Neuronal stem cell (in vitro differentiated cells): ENCODE results near the gene DEFB123. TPM values are rescaled to one million over a fixed set of nuclear protein-coding genes. Genes with fewer than 3 reads are reported as not detected.

Source experiments
- DNase-seq: peaks from one replicate; pipeline ENCODE4 v3.0.0-alpha.2; 2013; ENCODE audit warnings: low spot score
- H2AFZ ChIP-seq: one replicate; pipeline ENCODE4 v1.6.1; 2013; ENCODE audit warnings: mild to moderate bottlenecking, low read length, inconsistent platforms
- H2AK5ac ChIP-seq: 2 replicates; pipeline ENCODE4 v1.6.1; 2013; ENCODE audit warnings: low read depth, mild to moderate bottlenecking, inconsistent platforms, low read length, moderate library complexity, mixed read lengths
- H2BK120ac ChIP-seq: 2 replicates; pipeline ENCODE4 v1.6.1; 2013; ENCODE audit warnings: low read depth, mild to moderate bottlenecking, inconsistent platforms, low read length, moderate library complexity, mixed read lengths
- H2BK12ac ChIP-seq: one replicate; pipeline ENCODE4 v1.6.1; 2013; ENCODE audit warnings: low read length, inconsistent platforms
- H2BK15ac ChIP-seq: 2 replicates; pipeline ENCODE4 v1.6.1; 2013; ENCODE audit warnings: mild to moderate bottlenecking, low read length, inconsistent platforms, mixed read lengths
- H2BK5ac ChIP-seq: one replicate; pipeline ENCODE4 v1.6.1; 2013; ENCODE audit warnings: inconsistent platforms, mild to moderate bottlenecking, low read length, moderate library complexity
- H3K14ac ChIP-seq: one replicate; pipeline ENCODE4 v1.6.1; 2013; ENCODE audit warnings: low read length, inconsistent platforms
- H3K18ac ChIP-seq: 2 replicates; pipeline ENCODE4 v1.6.1; 2013; ENCODE audit warnings: low read length, inconsistent platforms
- H3K23ac ChIP-seq: 2 replicates; pipeline ENCODE4 v1.6.1; 2013; ENCODE audit warnings: low read depth, mild to moderate bottlenecking, mixed read lengths, low read length, inconsistent platforms; ENCODE audit not compliant: poor library complexity
- H3K27ac ChIP-seq: replicated peaks from 3 replicates; pipeline ENCODE4 v1.5.1; 2013; ENCODE audit warnings: low read length, inconsistent platforms
- H3K27me3 ChIP-seq, 3 experiments: 2 replicates each; pipeline ENCODE4 v1.6.1; 2013; ENCODE audit warnings: low read length in 3 of 3, mild to moderate bottlenecking in 2 of 3, inconsistent platforms in 1 of 3, low read depth in 1 of 3, mixed read lengths in 1 of 3, moderate library complexity in 1 of 3; ENCODE audit not compliant: control insufficient read depth in 3 of 3, insufficient read depth in 3 of 3
- H3K36me3 ChIP-seq, 2 donors: replicated peaks in 1 of 2; 2 replicates each; pipeline ENCODE4 v1.6.1; 2013; ENCODE audit warnings: low read length in 2 of 2; ENCODE audit not compliant: control insufficient read depth in 2 of 2, insufficient read depth in 2 of 2
- H3K4ac ChIP-seq: 2 replicates; pipeline ENCODE4 v1.6.1; 2013; ENCODE audit warnings: inconsistent platforms, mild to moderate bottlenecking, low read length, moderate library complexity
- H3K4me1 ChIP-seq, 2 donors: 1 replicate in 1 of 2; 2 replicates in 1 of 2; pipeline ENCODE4 v1.6.1; 2013; ENCODE audit warnings: low read length in 2 of 2, low read depth in 1 of 2; ENCODE audit not compliant: control insufficient read depth in 2 of 2, insufficient read depth in 1 of 2
- H3K4me2 ChIP-seq: one replicate; pipeline ENCODE4 v1.6.1; 2013; ENCODE audit warnings: mild to moderate bottlenecking, low read length, inconsistent platforms; ENCODE audit not compliant: insufficient read depth, poor library complexity, severe bottlenecking
- H3K4me3 ChIP-seq, 2 donors: 2 replicates each; pipeline ENCODE4 v1.5.1; 2013; ENCODE audit warnings: low read length in 2 of 2, mild to moderate bottlenecking in 2 of 2, inconsistent platforms in 1 of 2, moderate library complexity in 1 of 2
- H3K79me1 ChIP-seq: one replicate; pipeline ENCODE4 v1.6.1; 2013; ENCODE audit warnings: low read depth, mild to moderate bottlenecking, inconsistent platforms, low read length, moderate library complexity
- H3K9ac ChIP-seq: one replicate; pipeline ENCODE4 v1.6.1; 2013; ENCODE audit warnings: mild to moderate bottlenecking, low read depth, low read length, inconsistent platforms; ENCODE audit not compliant: poor library complexity
- H3K9me3 ChIP-seq, 2 donors: replicated peaks in 1 of 2; 2 replicates each; pipeline versions ENCODE3 to v1.6.1; 2013; ENCODE audit warnings: low read length in 2 of 2, mild to moderate bottlenecking in 2 of 2, inconsistent platforms in 1 of 2, low read depth in 1 of 2, mixed read lengths in 1 of 2, moderate library complexity in 1 of 2; ENCODE audit not compliant: control insufficient read depth in 2 of 2, insufficient read depth in 1 of 2
- H4K8ac ChIP-seq: one replicate; pipeline ENCODE4 v1.6.1; 2013; ENCODE audit warnings: low read depth, mild to moderate bottlenecking, inconsistent platforms, low read length, moderate library complexity
- H4K91ac ChIP-seq: one replicate; pipeline ENCODE4 v1.6.1; 2013; ENCODE audit warnings: low read length, low read depth, mild to moderate bottlenecking, inconsistent platforms; ENCODE audit not compliant: poor library complexity
- WGBS, 2 donors: extraction: QIAGEN DNeasy Blood & Tissue Kit; methylation state at CpG; one replicate each; pipeline ENCODE4 v1.1.7; 2013; ENCODE audit warnings: missing lambda C conversion rate in 2 of 2, mixed read lengths in 1 of 2; ENCODE audit not compliant: insufficient read length in 2 of 2, insufficient replicate concordance in 1 of 2; ENCODE audit errors: extremely low coverage in 2 of 2; 5-methylcytosine and 5-hydroxymethylcytosine counted together
- polyA plus RNA-seq, 2 experiments: library from polyadenylated mRNA; stranded (reverse); fragments of 200-250 nt; gene quantifications; one replicate each; pipeline ENCODE4 v1.2.3, GENCODE V29; 2013

The DEFB123 gene
- polyA plus RNA-seq (2013, experiment 1 of 2), result not detected
- polyA plus RNA-seq (2013, experiment 2 of 2), result not detected

GRCh38 chr20:31440012-31440659 lies at the start of gene DEFB123:
Gene DEFB123 (plus strand): TSS chr20:31440632. CDS start chr20:31440699, 67 bp downstream.
- no peak within 1 kb of the TSS for H3K4me2 ChIP-seq
- no peak within 1 kb of the TSS for H3K4ac ChIP-seq
- peaks cover 0 to 34% of the 10 kb centered on the region in 2 donors for H3K9me3 ChIP-seq
- H3K27me3 ChIP-seq, result peaks cover 0 to 12% (median 0%) of the 10 kb centered on the region in 3 experiments
- no peaks in the 10 kb centered on the region for H3K4me1 ChIP-seq
- no peak within 1 kb of the TSS for H2BK12ac ChIP-seq
- no peak within 1 kb of the TSS for H3K27ac ChIP-seq
- no peak within 1 kb of the TSS for H3K14ac ChIP-seq
- H2AFZ ChIP-seq, result no peak within 1 kb of the TSS
- H3K4me3 ChIP-seq, result peak within 1 kb of the TSS in 1 of 2 donors; percentile 23
- no peak within 1 kb of the TSS for H3K18ac ChIP-seq
- no peak within 1 kb of the TSS for H2BK5ac ChIP-seq
- no peak within 1 kb of the TSS for H4K8ac ChIP-seq
- H3K9ac ChIP-seq, result no peak within 1 kb of the TSS
- H2BK120ac ChIP-seq, result no peak within 1 kb of the TSS
- H3K79me1 ChIP-seq, result no peaks in the 10 kb centered on the region
- H2AK5ac ChIP-seq, result no peak within 1 kb of the TSS
- H3K36me3 ChIP-seq, result no peaks in the 10 kb centered on the region
- no peak within 1 kb of the TSS for H4K91ac ChIP-seq
- H3K23ac ChIP-seq, result no peak within 1 kb of the TSS
- H2BK15ac ChIP-seq, result no peak within 1 kb of the TSS
- no CpG with 5 or more reads among the region's 16 CpGs for WGBS, 2 donors
- no peak for DNase-seq

GRCh38 chr20:31392836-31393235 lies 47.6 kb upstream of the DEFB123 start:
- Histone ChIP-seq H3K9me3 (peaks cover 0 to 33% of the 10 kb centered on the region in 2 donors), H3K18ac (no peak overlapping the region)

GRCh38 chr20:31394900-31395299 lies 45.5 kb upstream of the DEFB123 start:
- Histone ChIP-seq H3K9ac (no peak overlapping the region), H3K79me1 (no peaks in the 10 kb centered on the region), H2AK5ac (no peak overlapping the region), H3K4me3 (no peak overlapping the region), H3K18ac (no peak overlapping the region), H3K4ac (no peak overlapping the region), H3K14ac (no peak overlapping the region), H3K27ac (no peak overlapping the region), H2BK120ac (no peak overlapping the region), H3K23ac (no peak overlapping the region), H2BK5ac (no peak overlapping the region), H3K4me1 (no peaks in the 10 kb centered on the region), H3K36me3 (no peaks in the 10 kb centered on the region), H2BK12ac (no peak overlapping the region), H4K8ac (no peak overlapping the region), H3K4me2 (no peak overlapping the region), H2BK15ac (no peak overlapping the region), H2AFZ (no peak overlapping the region), H3K9me3 (peaks cover 0 to 32% of the 10 kb centered on the region in 2 donors), H4K91ac (no peak overlapping the region), H3K27me3 (no peaks in the 10 kb centered on the region)
- WGBS, 2 donors, result 92% methylated on average over 1 of the region's 3 CpGs; no CpG with 5 or more reads in 1 of the 2 donors
- no peak for DNase-seq

More at GRCh38 chr20:31392836-31393235, 47.6 kb upstream of the DEFB123 start:
- Histone ChIP-seq H2BK12ac (no peak overlapping the region), H3K27ac (no peak overlapping the region), H3K14ac (no peak overlapping the region), H3K79me1 (no peaks in the 10 kb centered on the region), H4K91ac (no peak overlapping the region), H3K4ac (no peak overlapping the region), H2BK120ac (no peak overlapping the region), H3K23ac (no peak overlapping the region), H2AFZ (no peak overlapping the region), H3K9ac (no peak overlapping the region), H3K36me3 (no peaks in the 10 kb centered on the region), H2AK5ac (no peak overlapping the region), H2BK15ac (no peak overlapping the region), H3K4me1 (no peaks in the 10 kb centered on the region), H4K8ac (no peak overlapping the region), H3K4me3 (no peak overlapping the region), H3K4me2 (no peak overlapping the region), H2BK5ac (no peak overlapping the region), H3K27me3 (peaks cover 0 to 4% (median 0%) of the 10 kb centered on the region in 3 experiments)
- no peak for DNase-seq
- WGBS, 2 donors, result no CpG with 5 or more reads among the region's 2 CpGs

- H3K9ac ChIP-seq, result no peak overlapping the region
- no peaks in the 10 kb centered on the region for H3K4me1 ChIP-seq
- H2AFZ ChIP-seq, result no peak overlapping the region
- no peak overlapping the region for H2BK120ac ChIP-seq
- H3K18ac ChIP-seq, result no peak overlapping the region
- no peak overlapping the region for H2BK12ac ChIP-seq
- no peak overlapping the region for H4K91ac ChIP-seq
- no peak overlapping the region for H3K4me3 ChIP-seq
- H3K27ac ChIP-seq, result no peak overlapping the region
- H3K79me1 ChIP-seq, result no peaks in the 10 kb centered on the region
- H2BK5ac ChIP-seq, result no peak overlapping the region
- H3K23ac ChIP-seq, result no peak overlapping the region
- H3K27me3 ChIP-seq, result peaks cover 0 to 5% (median 0%) of the 10 kb centered on the region in 3 experiments
- H2BK15ac ChIP-seq, result no peak overlapping the region
- no peak overlapping the region for H2AK5ac ChIP-seq
- H3K4ac ChIP-seq, result no peak overlapping the region
- no peak overlapping the region for H3K4me2 ChIP-seq
- DNase-seq, result no peak
- H3K9me3 ChIP-seq, result peaks cover 0 to 37% of the 10 kb centered on the region in 2 donors
- H4K8ac ChIP-seq, result no peak overlapping the region
- H3K14ac ChIP-seq, result no peak overlapping the region
- no peaks in the 10 kb centered on the region for H3K36me3 ChIP-seq
- WGBS, 2 donors, result no CpG with 5 or more reads among the region's 1 CpG
Measured at GRCh38 chr20:31403886-31404285, 36.5 kb upstream of the DEFB123 start.
